K562 (cell line): Measurements from ENCODE around the gene DYNLT4. TPM values are rescaled to one million over a fixed set of nuclear protein-coding genes. Genes with fewer than 3 reads are reported as not detected.

Experiments
- C11orf30 ChIP-seq: fragments of 450-650 bp; IDR thresholded peaks from 2 replicates; pipeline ENCODE4 v1.6.1; 2016; ENCODE audit warnings: low read depth, mild to moderate bottlenecking
- CC2D1A ChIP-seq: fragments of 450-650 bp; IDR thresholded peaks from 2 replicates; pipeline ENCODE4 v1.6.1; 2017; ENCODE audit warnings: mild to moderate bottlenecking
- CCAR2 ChIP-seq: fragments of 200-400 bp; formaldehyde crosslinking; IDR thresholded peaks from 2 replicates; pipeline ENCODE4 v1.6.1; 2017; ENCODE audit warnings: mild to moderate bottlenecking, low read depth, low read length
- CREM ChIP-seq: IDR thresholded peaks from 2 replicates; pipeline ENCODE4 v1.6.1; 2014; ENCODE audit warnings: antibody characterized with exemption, low read depth
- E2F3 ChIP-seq: fragments of 250-450 bp; sonication (Bioruptor Pico); IDR thresholded peaks from 2 replicates; pipeline ENCODE4 v1.4.0; 2020; ENCODE audit warnings: mild to moderate bottlenecking
- FOSL1 ChIP-seq: fragments of 200-800 bp; sonication (Bioruptor generic); conservative IDR thresholded peaks from 2 replicates; pipeline ENCODE4 v1.6.1; 2016; ENCODE audit warnings: missing genetic modification characterization, missing compliant biosample characterization
- GTF2E2 ChIP-seq: fragments of 200-800 bp; sonication (Bioruptor generic); IDR thresholded peaks from 2 replicates; pipeline ENCODE4 v1.6.1; 2016; ENCODE audit warnings: missing genetic modification characterization, missing compliant biosample characterization
- HDAC1 ChIP-seq, 2 experiments: fragments of 450-650 bp; IDR thresholded peaks; 2 replicates each; pipeline ENCODE4 v1.6.1; 2016 to 2017; ENCODE audit warnings: inconsistent platforms in 1 of 2, mild to moderate bottlenecking in 1 of 2, moderate library complexity in 1 of 2
- MBD2 ChIP-seq: sonication (generic); IDR thresholded peaks from 2 replicates; pipeline ENCODE4 v1.6.1; 2016; ENCODE audit warnings: low read depth, borderline replicate concordance
- PYGO2 ChIP-seq: fragments of 450-650 bp; IDR thresholded peaks from 2 replicates; pipeline ENCODE4 v1.6.1; 2016; ENCODE audit warnings: mild to moderate bottlenecking, missing genetic modification characterization, moderate library complexity, missing compliant biosample characterization
- RBM14 ChIP-seq: fragments of 200-400 bp; formaldehyde crosslinking; IDR thresholded peaks from 2 replicates; pipeline ENCODE4 v1.6.1; 2018; ENCODE audit warnings: low read depth, mild to moderate bottlenecking, low read length, moderate library complexity, borderline replicate concordance; ENCODE audit not compliant: insufficient read depth
- RBM34 ChIP-seq: fragments of 200-400 bp; formaldehyde crosslinking; IDR thresholded peaks from 2 replicates; pipeline ENCODE4 v1.6.1; 2018; ENCODE audit warnings: low read length, borderline replicate concordance; ENCODE audit not compliant: insufficient read depth
- RHOXF2B ChIP-seq: fragments of 250-450 bp; sonication (Bioruptor Pico); conservative IDR thresholded peaks from 2 replicates; pipeline ENCODE4 v1.5.1; 2021
- SMAD3 ChIP-seq: fragments of 450-650 bp; formaldehyde crosslinking; conservative IDR thresholded peaks from 2 replicates; pipeline ENCODE4 v1.4.0; 2020; ENCODE audit warnings: mild to moderate bottlenecking
- SUPT5H ChIP-seq: fragments of 450-650 bp; IDR thresholded peaks from 2 replicates; pipeline ENCODE4 v1.6.1; 2016
- ZNF12 ChIP-seq: sonication (generic); formaldehyde crosslinking; IDR thresholded peaks from 2 replicates; pipeline ENCODE4 v1.4.0; 2020; ENCODE audit warnings: mild to moderate bottlenecking, missing genetic modification reagents
- ZNF436 ChIP-seq: fragments of 250-450, 450-650 bp; sonication (Bioruptor Pico); formaldehyde crosslinking; IDR thresholded peaks from 2 replicates; pipeline ENCODE4 v1.7.0; 2020; ENCODE audit warnings: mild to moderate bottlenecking
- polyA plus RNA-seq, 8 experiments: library from polyadenylated mRNA; depleted of rRNA in 4 of 8; stranded (reverse) in 5 of 8; unstranded in 3 of 8; fragments of >200 nt; fragmentation: Nextera tagmentation in 2 of 8; fragmentation: Illumina TruSeq in 1 of 8; extraction: Ambion mirVana in 2 of 8; extraction: Trizol in 1 of 8; gene quantifications; 2 replicates each; pipeline versions ENCODE4 v1.2.1 to v1.2.3, GENCODE V29; 2011 to 2014; ENCODE audit warnings: inconsistent platforms in 1 of 8, missing spikeins in 1 of 8
- total RNA-seq, 7 experiments: library from RNA; depleted of rRNA in 6 of 7; stranded (reverse); fragments of >200 nt in 6 of 7; fragmentation: Illumina TruSeq in 2 of 7; extraction: Trizol in 2 of 7; gene quantifications; 2 replicates each; pipeline versions ENCODE4 v1.2.1 to v1.2.3, GENCODE V29; 2011 to 2021; ENCODE audit warnings: low replicate concordance in 1 of 7
- TF ChIP-seq, protein P1 (sequence below): fragments of 250-450 bp; sonication (Bioruptor Pico); IDR thresholded peaks from 2 replicates; pipeline ENCODE4 v1.9.0; 2021; ENCODE audit warnings: mild to moderate bottlenecking, inconsistent platforms
- TF ChIP-seq, protein P2 (sequence below): fragments of 250-450 bp; sonication (Bioruptor Pico); IDR thresholded peaks from 2 replicates; pipeline ENCODE4 v1.8.0; 2022; ENCODE audit warnings: inconsistent platforms
- TF ChIP-seq, protein P3 (sequence below): fragments of 250-450 bp; sonication (Bioruptor Pico); IDR thresholded peaks from 2 replicates; pipeline ENCODE4 v1.8.0; 2021; ENCODE audit warnings: mild to moderate bottlenecking, moderate library complexity
- TF ChIP-seq, protein P4 (sequence below), 2 experiments: IDR thresholded peaks; 2 replicates each; pipeline ENCODE4 v1.6.1; 2011; ENCODE audit warnings: borderline replicate concordance in 1 of 2, control low read depth in 1 of 2, low read depth in 1 of 2, low read length in 1 of 2, mild to moderate bottlenecking in 1 of 2, mixed read lengths in 1 of 2, moderate library complexity in 1 of 2; ENCODE audit not compliant: insufficient read depth in 1 of 2, insufficient read length in 1 of 2, poor library complexity in 1 of 2, severe bottlenecking in 1 of 2; ENCODE audit errors: extremely low read depth in 1 of 2

DYNLT4 gene
- total and polyA plus RNA-seq, 9 of the 15 experiments (the other 6 are each of a cell fraction or from before 2014, with no cell fraction given), result 0.29 to 0.73 TPM; not detected in 7

DNA sequence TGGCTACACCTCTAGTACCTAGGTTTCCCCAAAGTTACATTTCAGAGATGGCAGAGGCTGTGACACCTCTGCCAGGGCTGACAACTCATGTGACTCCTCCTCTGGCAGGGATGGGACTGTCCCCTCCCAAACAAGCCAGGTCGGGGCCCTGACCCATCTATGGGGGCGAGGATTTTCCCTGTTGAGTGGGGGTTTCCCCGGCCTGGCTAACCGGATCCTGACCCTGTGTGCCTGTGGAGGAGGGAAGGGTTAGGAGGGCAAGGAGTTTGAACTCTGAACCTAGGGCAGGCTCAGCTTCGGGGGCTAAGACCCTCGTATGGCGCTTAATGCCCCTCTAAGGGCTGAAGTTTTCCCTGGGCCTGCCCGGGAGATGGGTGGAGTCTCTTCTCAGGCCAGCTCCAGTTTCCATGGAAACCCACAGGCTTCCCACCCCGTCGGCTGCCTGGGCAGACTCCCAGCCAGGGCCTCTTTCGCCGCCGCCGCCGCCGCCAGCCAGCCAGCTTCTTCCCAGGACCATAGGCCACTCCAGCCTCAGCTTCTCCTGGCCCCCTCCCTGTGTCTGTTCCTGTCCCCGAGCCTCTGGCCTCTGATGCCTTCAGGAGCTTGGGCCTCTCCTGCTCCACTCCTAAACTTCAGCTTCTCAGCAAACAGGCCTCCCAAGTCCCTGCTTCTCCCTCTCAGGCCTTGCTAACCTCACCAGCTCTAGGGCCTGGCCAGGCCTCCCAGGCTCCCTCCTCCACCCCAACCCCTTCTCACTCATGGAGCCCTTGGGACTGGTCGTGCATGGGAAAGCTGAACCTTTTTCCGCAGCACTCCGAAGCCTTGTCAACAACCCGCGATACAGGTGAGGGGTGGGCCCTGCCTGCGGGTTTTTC, 1.1 kb upstream of the DYNLT4 start, which contains the start of gene BTBD19 (continued):
- TF ChIP-seq, protein P1, sequence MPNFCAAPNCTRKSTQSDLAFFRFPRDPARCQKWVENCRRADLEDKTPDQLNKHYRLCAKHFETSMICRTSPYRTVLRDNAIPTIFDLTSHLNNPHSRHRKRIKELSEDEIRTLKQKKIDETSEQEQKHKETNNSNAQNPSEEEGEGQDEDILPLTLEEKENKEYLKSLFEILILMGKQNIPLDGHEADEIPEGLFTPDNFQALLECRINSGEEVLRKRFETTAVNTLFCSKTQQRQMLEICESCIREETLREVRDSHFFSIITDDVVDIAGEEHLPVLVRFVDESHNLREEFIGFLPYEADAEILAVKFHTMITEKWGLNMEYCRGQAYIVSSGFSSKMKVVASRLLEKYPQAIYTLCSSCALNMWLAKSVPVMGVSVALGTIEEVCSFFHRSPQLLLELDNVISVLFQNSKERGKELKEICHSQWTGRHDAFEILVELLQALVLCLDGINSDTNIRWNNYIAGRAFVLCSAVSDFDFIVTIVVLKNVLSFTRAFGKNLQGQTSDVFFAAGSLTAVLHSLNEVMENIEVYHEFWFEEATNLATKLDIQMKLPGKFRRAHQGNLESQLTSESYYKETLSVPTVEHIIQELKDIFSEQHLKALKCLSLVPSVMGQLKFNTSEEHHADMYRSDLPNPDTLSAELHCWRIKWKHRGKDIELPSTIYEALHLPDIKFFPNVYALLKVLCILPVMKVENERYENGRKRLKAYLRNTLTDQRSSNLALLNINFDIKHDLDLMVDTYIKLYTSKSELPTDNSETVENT (CRISPR knock-in tag), result no peak
- TF ChIP-seq, protein P2, sequence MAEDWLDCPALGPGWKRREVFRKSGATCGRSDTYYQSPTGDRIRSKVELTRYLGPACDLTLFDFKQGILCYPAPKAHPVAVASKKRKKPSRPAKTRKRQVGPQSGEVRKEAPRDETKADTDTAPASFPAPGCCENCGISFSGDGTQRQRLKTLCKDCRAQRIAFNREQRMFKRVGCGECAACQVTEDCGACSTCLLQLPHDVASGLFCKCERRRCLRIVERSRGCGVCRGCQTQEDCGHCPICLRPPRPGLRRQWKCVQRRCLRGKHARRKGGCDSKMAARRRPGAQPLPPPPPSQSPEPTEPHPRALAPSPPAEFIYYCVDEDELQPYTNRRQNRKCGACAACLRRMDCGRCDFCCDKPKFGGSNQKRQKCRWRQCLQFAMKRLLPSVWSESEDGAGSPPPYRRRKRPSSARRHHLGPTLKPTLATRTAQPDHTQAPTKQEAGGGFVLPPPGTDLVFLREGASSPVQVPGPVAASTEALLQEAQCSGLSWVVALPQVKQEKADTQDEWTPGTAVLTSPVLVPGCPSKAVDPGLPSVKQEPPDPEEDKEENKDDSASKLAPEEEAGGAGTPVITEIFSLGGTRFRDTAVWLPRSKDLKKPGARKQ (CRISPR knock-in tag), result no peak
- TF ChIP-seq E2F3 (CRISPR knock-in tag), result peak; percentile 68; the same call in 1 of the 2 replicates
- 0 out of 2 replicates have a peak, but pooled peaks have one; percentile 25 for TF ChIP-seq SMAD3 (CRISPR knock-in tag)
- no peak for TF ChIP-seq GTF2E2
- 0 out of 2 replicates have a peak, but pooled peaks have one; percentile 5 for TF ChIP-seq CC2D1A
- TF ChIP-seq RBM34, result no peak
- TF ChIP-seq MBD2, result no peak
- TF ChIP-seq HDAC1 (IDR thresholded peaks at IDR 0.05), result peak in 1 of 2 experiments; percentile 26; a peak in 1 of 4 replicates
- no peak for TF ChIP-seq C11orf30
- TF ChIP-seq FOSL1 (tag), result no peak
- TF ChIP-seq CREM, result peak; percentile 21; the same call in 1 of the 2 replicates
- TF ChIP-seq ZNF12 (CRISPR knock-in tag), result no peak
- peak; percentile 68 for TF ChIP-seq PYGO2 (tag)
- TF ChIP-seq, protein P3, sequence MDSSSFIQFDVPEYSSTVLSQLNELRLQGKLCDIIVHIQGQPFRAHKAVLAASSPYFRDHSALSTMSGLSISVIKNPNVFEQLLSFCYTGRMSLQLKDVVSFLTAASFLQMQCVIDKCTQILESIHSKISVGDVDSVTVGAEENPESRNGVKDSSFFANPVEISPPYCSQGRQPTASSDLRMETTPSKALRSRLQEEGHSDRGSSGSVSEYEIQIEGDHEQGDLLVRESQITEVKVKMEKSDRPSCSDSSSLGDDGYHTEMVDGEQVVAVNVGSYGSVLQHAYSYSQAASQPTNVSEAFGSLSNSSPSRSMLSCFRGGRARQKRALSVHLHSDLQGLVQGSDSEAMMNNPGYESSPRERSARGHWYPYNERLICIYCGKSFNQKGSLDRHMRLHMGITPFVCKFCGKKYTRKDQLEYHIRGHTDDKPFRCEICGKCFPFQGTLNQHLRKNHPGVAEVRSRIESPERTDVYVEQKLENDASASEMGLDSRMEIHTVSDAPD (CRISPR knock-in tag), result no peak
- TF ChIP-seq RBM14, result no peak
- TF ChIP-seq RHOXF2B, result no peak
- no peak for TF ChIP-seq ZNF436 (CRISPR knock-in tag)
- no peak for TF ChIP-seq SUPT5H
- TF ChIP-seq, protein P4, sequence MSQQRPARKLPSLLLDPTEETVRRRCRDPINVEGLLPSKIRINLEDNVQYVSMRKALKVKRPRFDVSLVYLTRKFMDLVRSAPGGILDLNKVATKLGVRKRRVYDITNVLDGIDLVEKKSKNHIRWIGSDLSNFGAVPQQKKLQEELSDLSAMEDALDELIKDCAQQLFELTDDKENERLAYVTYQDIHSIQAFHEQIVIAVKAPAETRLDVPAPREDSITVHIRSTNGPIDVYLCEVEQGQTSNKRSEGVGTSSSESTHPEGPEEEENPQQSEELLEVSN (IDR thresholded peaks at IDR 0.05; ENCODE audit: borderline replicate concordance in 1 of 2, extremely low read depth in 1 of 2, insufficient read depth in 1 of 2, insufficient read length in 1 of 2, low read depth in 1 of 2, low read length in 1 of 2, poor library complexity in 1 of 2, severe bottlenecking in 1 of 2), result peak in 1 of 2 experiments; percentile 31
- no peak for TF ChIP-seq CCAR2
